Measurements from ENCODE around the gene COQ4.

COQ4 gene

GRCh38 chr9:128293091-128293490, 29.5 kb upstream of the COQ4 start:
- no peak for TF ChIP-seq CTCF (IDR thresholded peaks at IDR 0.05; ENCODE audit: low read length, missing control alignments)
- H3K4me3 ChIP-seq (replicated peaks; ENCODE audit: low read depth, low read length), result no peak overlapping the region
- DNase-seq (ENCODE audit: low read depth), result no peak

GRCh38 chr9:128294142-128294541, 28.5 kb upstream of the COQ4 start:
- TF ChIP-seq CTCF (IDR thresholded peaks at IDR 0.05; ENCODE audit: low read length, missing control alignments), result no peak
- H3K4me3 ChIP-seq (replicated peaks; ENCODE audit: low read depth, low read length), result no peak overlapping the region
- DNase-seq (ENCODE audit: low read depth), result no peak

- TF ChIP-seq CTCF (IDR thresholded peaks at IDR 0.05; ENCODE audit: low read length, missing control alignments), result no peak
- no peak for DNase-seq (ENCODE audit: low read depth)
- H3K4me3 ChIP-seq (replicated peaks; ENCODE audit: low read depth, low read length), result no peak overlapping the region
Observed at GRCh38 chr9:128296340-128297220, 26.1 kb upstream of the COQ4 start.

GRCh38 chr9:128297221-128297773, 25.3 kb upstream of the COQ4 start:
- TF ChIP-seq CTCF (IDR thresholded peaks at IDR 0.05; ENCODE audit: low read length, missing control alignments), result no peak
- H3K4me3 ChIP-seq (replicated peaks; ENCODE audit: low read depth, low read length), result no peak overlapping the region
- no peak for DNase-seq (ENCODE audit: low read depth)

GRCh38 chr9:128298535-128299482, 23.8 kb upstream of the COQ4 start:
- TF ChIP-seq CTCF (IDR thresholded peaks at IDR 0.05; ENCODE audit: low read length, missing control alignments), result no peak
- DNase-seq (ENCODE audit: low read depth), result no peak
- no peak overlapping the region for H3K4me3 ChIP-seq (replicated peaks; ENCODE audit: low read depth, low read length)

GRCh38 chr9:128304136-128304970, 18.3 kb upstream of the COQ4 start:
- no peak for TF ChIP-seq CTCF (IDR thresholded peaks at IDR 0.05; ENCODE audit: low read length, missing control alignments)
- DNase-seq (ENCODE audit: low read depth), result no peak
- H3K4me3 ChIP-seq (replicated peaks; ENCODE audit: low read depth, low read length), result no peak overlapping the region
